ENCODE results near the gene NFAT5. TPM values are rescaled to one million over a fixed set of nuclear protein-coding genes. Genes with fewer than 3 reads are reported as not detected.

Gene NFAT5
- total RNA-seq, 1 donor from 2014 or later, result 48.8 TPM

- Mint-ChIP-seq H3K27me3 (ENCODE audit: unreplicated experiment) (peaks cover 4% of the 10 kb centered on the region), H3K4me1 (ENCODE audit: unreplicated experiment) (peaks cover 6% of the 10 kb centered on the region), H3K27ac (ENCODE audit: unreplicated experiment) (no peak overlapping the region), H3K9me3 (ENCODE audit: unreplicated experiment) (no peaks in the 10 kb centered on the region), H3K36me3 (ENCODE audit: low read depth, unreplicated experiment) (peaks cover 5% of the 10 kb centered on the region), H3K4me3 (ENCODE audit: unreplicated experiment) (no peak overlapping the region)
- TF ChIP-seq CTCF (IDR thresholded peaks at IDR 0.05; ENCODE audit: unreplicated experiment), result no peak
- DNase-seq (ENCODE audit: low spot score), result no peak
These were observed 41.2 kb downstream of the NFAT5 start for GRCh38 chr16:69606985-69607384.

GRCh38 chr16:69607674-69608073 lies 41.9 kb downstream of the NFAT5 start:
- Mint-ChIP-seq H3K27me3 (ENCODE audit: unreplicated experiment) (peaks cover 4% of the 10 kb centered on the region), H3K4me3 (ENCODE audit: unreplicated experiment) (no peak overlapping the region), H3K4me1 (ENCODE audit: unreplicated experiment) (peaks cover 11% of the 10 kb centered on the region), H3K36me3 (ENCODE audit: low read depth, unreplicated experiment) (peaks cover 5% of the 10 kb centered on the region), H3K27ac (ENCODE audit: unreplicated experiment) (no peak overlapping the region), H3K9me3 (ENCODE audit: unreplicated experiment) (no peaks in the 10 kb centered on the region)
- no peak for TF ChIP-seq CTCF (IDR thresholded peaks at IDR 0.05; ENCODE audit: unreplicated experiment)
- DNase-seq (ENCODE audit: low spot score), result no peak

GRCh38 chr16:69610356-69610755 lies 44.6 kb downstream of the NFAT5 start:
- Mint-ChIP-seq H3K27ac (ENCODE audit: unreplicated experiment) (no peak overlapping the region), H3K9me3 (ENCODE audit: unreplicated experiment) (no peaks in the 10 kb centered on the region), H3K27me3 (ENCODE audit: unreplicated experiment) (peaks cover 4% of the 10 kb centered on the region), H3K4me3 (ENCODE audit: unreplicated experiment) (no peak overlapping the region), H3K4me1 (ENCODE audit: unreplicated experiment) (peaks cover 26% of the 10 kb centered on the region), H3K36me3 (ENCODE audit: low read depth, unreplicated experiment) (peaks cover 5% of the 10 kb centered on the region)
- no peak for TF ChIP-seq CTCF (IDR thresholded peaks at IDR 0.05; ENCODE audit: unreplicated experiment)
- no peak for DNase-seq (ENCODE audit: low spot score)

- no peak for TF ChIP-seq CTCF (IDR thresholded peaks at IDR 0.05; ENCODE audit: unreplicated experiment)
- H3K9me3 Mint-ChIP-seq (ENCODE audit: unreplicated experiment), result no peaks in the 10 kb centered on the region
- no peak for DNase-seq (ENCODE audit: low spot score)
- H3K4me3 Mint-ChIP-seq (ENCODE audit: unreplicated experiment), result no peak overlapping the region
- H3K27ac Mint-ChIP-seq (ENCODE audit: unreplicated experiment), result no peak overlapping the region
- H3K36me3 Mint-ChIP-seq (ENCODE audit: low read depth, unreplicated experiment), result peaks cover 13% of the 10 kb centered on the region
- H3K27me3 Mint-ChIP-seq (ENCODE audit: unreplicated experiment), result peaks cover 4% of the 10 kb centered on the region
- peaks cover 28% of the 10 kb centered on the region for H3K4me1 Mint-ChIP-seq (ENCODE audit: unreplicated experiment)
These were observed 45.4 kb downstream of the NFAT5 start for GRCh38 chr16:69611103-69611640.

GRCh38 chr16:69613378-69614154 lies 47.8 kb downstream of the NFAT5 start:
- no peaks in the 10 kb centered on the region for H3K9me3 Mint-ChIP-seq (ENCODE audit: unreplicated experiment)
- peaks cover 4% of the 10 kb centered on the region for H3K27me3 Mint-ChIP-seq (ENCODE audit: unreplicated experiment)
- DNase-seq (ENCODE audit: low spot score), result no peak
- H3K4me1 Mint-ChIP-seq (ENCODE audit: unreplicated experiment), result peaks cover 35% of the 10 kb centered on the region
- TF ChIP-seq CTCF (IDR thresholded peaks at IDR 0.05; ENCODE audit: unreplicated experiment), result no peak
- H3K4me3 Mint-ChIP-seq (ENCODE audit: unreplicated experiment), result peak overlapping the region; percentile 4
- H3K27ac Mint-ChIP-seq (ENCODE audit: unreplicated experiment), result peak overlapping the region; percentile 48
- H3K36me3 Mint-ChIP-seq (ENCODE audit: low read depth, unreplicated experiment), result peaks cover 18% of the 10 kb centered on the region
